GM06990 (cell line): ENCODE data around the gene KLHL36.
A peak's percentile ranks its signal among the peaks of the same experiment; 100 is the strongest.

Source experiments
- DNase-seq: peaks from one replicate; pipeline ENCODE4 v3.0.0-alpha.2; 2011; ENCODE audit not compliant: insufficient read length; ENCODE audit errors: extremely low read depth
- H3K27me3 ChIP-seq: replicated peaks from 2 replicates; pipeline ENCODE4 v1.6.0; 2011; ENCODE audit warnings: low read length; ENCODE audit not compliant: control insufficient read depth, insufficient read depth
- H3K36me3 ChIP-seq: 2 replicates; pipeline ENCODE4 v1.5.1; 2011; ENCODE audit warnings: low read length; ENCODE audit not compliant: control insufficient read depth, insufficient read depth
- H3K4me3 ChIP-seq: replicated peaks from 2 replicates; pipeline ENCODE4 v1.5.1; 2011; ENCODE audit warnings: low read depth, mild to moderate bottlenecking, control low read depth, low read length
- TF ChIP-seq, protein P1 (sequence below): IDR thresholded peaks from 2 replicates; pipeline ENCODE4 v1.5.1; 2011; ENCODE audit warnings: low read length, control low read depth, mild to moderate bottlenecking, inconsistent platforms; ENCODE audit not compliant: insufficient read depth, poor library complexity, severe bottlenecking

The KLHL36 gene

DNA sequence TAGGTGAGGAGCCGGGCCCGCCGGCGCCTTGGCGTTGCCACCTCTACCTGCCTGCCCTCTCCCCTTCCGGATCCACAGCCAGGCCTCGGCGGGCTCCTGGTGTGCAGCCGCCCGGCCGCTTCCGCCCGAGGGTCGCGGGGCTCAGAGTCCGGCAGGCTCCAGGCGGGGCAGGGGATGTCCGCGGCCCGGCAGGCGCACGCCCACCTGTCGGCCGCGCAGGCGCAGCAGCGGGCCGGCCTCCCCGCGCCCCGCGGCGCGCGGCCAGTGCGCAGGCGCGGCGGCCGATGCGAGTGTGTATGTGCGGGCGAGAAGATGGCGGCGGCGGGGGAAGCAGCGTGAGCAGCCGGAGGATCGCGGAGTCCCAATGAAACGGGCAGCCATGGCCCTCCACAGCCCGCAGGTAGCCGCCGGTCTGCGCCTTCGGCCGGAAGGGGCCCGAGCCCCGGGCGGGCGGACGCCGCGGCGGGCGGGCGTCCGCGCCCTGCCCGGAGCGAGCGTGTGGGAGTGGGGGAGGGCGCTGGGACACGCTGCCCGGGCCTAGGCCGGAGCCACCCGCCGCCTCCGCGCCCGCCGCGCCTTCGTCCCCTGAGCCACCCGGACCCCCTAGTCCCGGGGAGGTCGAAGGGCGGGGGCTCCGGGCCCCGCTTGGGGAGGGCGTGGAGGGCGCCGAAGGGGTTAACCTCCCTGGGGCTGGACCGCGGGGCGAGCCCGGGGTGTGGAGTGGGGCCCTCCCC, 51.6 kb downstream of the KLHL36 start, which contains the start of gene USP10:
TSS of gene USP10 (plus strand) at position 289 of the 734 bp plus-strand sequence. CDS start at position 380, 91 bp downstream.
- Histone ChIP-seq H3K4me3 (peak within 1 kb of the TSS; percentile 83), H3K36me3 (no peaks in the 10 kb centered on the region; the same call in 1 of the 2 replicates), H3K27me3 (no peaks in the 10 kb centered on the region)
- peak; percentile 91 for DNase-seq
- TF ChIP-seq, protein P1, sequence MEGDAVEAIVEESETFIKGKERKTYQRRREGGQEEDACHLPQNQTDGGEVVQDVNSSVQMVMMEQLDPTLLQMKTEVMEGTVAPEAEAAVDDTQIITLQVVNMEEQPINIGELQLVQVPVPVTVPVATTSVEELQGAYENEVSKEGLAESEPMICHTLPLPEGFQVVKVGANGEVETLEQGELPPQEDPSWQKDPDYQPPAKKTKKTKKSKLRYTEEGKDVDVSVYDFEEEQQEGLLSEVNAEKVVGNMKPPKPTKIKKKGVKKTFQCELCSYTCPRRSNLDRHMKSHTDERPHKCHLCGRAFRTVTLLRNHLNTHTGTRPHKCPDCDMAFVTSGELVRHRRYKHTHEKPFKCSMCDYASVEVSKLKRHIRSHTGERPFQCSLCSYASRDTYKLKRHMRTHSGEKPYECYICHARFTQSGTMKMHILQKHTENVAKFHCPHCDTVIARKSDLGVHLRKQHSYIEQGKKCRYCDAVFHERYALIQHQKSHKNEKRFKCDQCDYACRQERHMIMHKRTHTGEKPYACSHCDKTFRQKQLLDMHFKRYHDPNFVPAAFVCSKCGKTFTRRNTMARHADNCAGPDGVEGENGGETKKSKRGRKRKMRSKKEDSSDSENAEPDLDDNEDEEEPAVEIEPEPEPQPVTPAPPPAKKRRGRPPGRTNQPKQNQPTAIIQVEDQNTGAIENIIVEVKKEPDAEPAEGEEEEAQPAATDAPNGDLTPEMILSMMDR, result no peak

DNA sequence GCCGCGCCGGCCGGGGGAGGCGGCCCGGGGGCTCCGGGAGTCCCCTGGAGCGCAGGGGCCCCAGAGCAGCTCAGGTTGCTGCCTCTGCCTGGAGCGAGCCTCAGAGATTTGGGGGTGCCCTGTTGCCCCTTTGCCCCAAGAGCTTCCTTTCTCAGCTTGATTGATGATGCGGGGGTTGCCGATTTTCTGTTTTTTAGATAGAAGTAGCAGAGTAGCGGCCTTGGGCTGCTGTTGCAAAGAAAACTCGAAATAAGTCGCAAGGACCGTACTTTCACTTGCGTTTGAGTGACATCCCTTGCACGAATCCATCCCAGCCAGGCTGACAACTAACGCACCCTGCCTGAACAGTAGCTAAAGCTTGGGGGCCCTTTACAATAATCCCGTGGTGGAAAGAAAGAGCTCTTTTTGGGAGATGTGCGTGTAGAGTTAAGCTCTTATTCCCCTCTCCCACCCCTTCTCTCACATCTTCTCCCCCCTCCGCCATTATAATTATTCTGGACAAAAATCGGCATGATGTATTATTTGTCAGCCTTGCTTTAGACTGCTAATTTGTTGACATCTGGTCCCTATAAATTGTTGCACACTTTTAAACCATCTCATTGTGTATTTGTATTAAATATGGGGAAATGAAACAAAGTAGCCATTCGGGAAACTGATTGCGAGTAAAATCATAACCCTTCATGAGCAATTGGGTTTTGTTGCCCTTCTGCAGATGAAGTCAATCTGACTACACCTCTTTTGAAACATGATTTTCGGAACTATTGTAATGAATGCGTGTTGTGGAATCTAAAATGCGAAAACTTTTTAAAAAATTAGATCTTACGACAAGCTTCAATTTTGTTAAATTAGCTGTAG, 52.4 kb downstream of the KLHL36 start:
- H3K36me3 ChIP-seq, result no peaks in the 10 kb centered on the region; the same call in 1 of the 2 replicates
- no peaks in the 10 kb centered on the region for H3K27me3 ChIP-seq
- TF ChIP-seq, protein P1, result no peak
- peak overlapping the region; percentile 83 for H3K4me3 ChIP-seq
- DNase-seq, result peak; percentile 19

DNA sequence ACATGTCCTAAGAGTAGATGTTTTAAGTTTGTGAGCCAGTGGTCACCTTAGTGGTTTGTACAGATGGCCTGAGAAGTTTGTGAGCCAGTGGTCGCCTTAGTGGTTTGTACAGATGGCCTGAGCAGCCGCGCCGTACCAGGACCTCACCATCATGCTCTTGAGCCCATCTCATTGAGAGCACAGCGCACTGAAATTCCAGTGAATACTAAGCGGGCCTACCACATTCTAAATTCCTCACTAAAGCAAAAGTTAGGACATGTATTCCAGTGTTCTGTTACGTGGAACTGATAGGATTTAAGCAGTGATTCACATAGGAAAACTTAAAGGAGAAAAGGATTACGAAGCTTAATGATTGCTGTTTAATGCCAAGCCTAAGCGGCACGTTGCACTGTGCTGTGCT, 55.4 kb downstream of the KLHL36 start:
- DNase-seq, result no peak

DNA sequence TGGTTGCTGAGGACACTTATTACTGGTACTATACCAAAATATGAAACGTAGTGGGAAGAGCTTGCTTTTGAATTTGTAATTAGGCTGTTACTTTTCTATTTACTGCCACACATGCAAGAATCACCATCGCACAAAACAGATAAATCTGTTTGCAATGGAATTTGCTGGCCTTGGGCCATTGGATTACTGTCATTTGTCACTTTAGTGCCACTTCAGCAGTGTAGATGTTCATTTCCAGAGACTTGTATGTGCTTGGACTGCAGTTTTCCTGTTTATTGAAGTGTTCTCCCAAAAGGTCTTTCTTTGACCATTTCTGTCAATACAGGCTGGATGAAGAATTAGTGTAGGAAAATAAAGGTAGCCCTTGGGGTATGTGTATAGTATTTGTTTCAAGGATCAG, 55.9 kb downstream of the KLHL36 start:
- Histone ChIP-seq H3K36me3 (no peaks in the 10 kb centered on the region; the same call in none of the 2 replicates), H3K4me3 (no peak overlapping the region), H3K27me3 (no peaks in the 10 kb centered on the region)
- DNase-seq, result no peak
- TF ChIP-seq, protein P1, result no peak

More for the DNA sequence above, 55.4 kb downstream of the KLHL36 start:
- TF ChIP-seq, protein P1, result no peak
- H3K27me3 ChIP-seq, result no peaks in the 10 kb centered on the region
- H3K36me3 ChIP-seq, result no peaks in the 10 kb centered on the region; the same call in 1 of the 2 replicates
- H3K4me3 ChIP-seq, result no peak overlapping the region

DNA sequence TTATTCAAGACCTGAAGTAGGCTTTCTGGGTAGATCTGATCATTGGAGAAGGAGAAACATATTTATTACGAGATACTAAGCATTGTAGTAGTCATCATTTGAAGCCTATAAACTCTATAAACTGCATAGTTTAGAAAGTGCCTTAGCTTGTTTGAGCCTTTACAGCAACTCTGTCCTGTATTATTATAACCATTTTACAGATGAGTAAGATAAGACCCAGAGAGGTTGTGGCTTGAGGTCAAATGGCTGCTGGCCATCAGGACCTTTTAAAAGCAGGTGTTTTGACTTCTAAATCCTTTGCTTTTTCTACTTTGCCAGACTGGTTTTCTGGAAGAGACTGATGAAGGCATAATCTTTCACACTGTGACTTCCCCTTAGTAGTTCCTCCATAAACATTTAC, 58.5 kb downstream of the KLHL36 start:
- no peaks in the 10 kb centered on the region; the same call in none of the 2 replicates for H3K36me3 ChIP-seq
- TF ChIP-seq, protein P1, result no peak
- H3K4me3 ChIP-seq, result no peak overlapping the region
- H3K27me3 ChIP-seq, result no peaks in the 10 kb centered on the region
- no peak for DNase-seq
